ENCODE results near the gene ST3GAL2.
"Not testable (repeated sequence)": the region's sequence is repeated elsewhere in the genome, so short reads cannot be mapped to it uniquely, and the experiment has no call there.

ST3GAL2 gene

GRCh38 chr16:70467113-70467512, 28.2 kb upstream of the ST3GAL2 start:
- no peak for DNase-seq (ENCODE audit: low spot score)

GRCh38 chr16:70466805-70467076, 27.8 kb upstream of the ST3GAL2 start:
- DNase-seq (ENCODE audit: low spot score), result no peak

- no peak for DNase-seq (ENCODE audit: low spot score)
Measured at GRCh38 chr16:70465999-70466804, 27.3 kb upstream of the ST3GAL2 start.

GRCh38 chr16:70463235-70463634, 24.3 kb upstream of the ST3GAL2 start:
- no peak for DNase-seq (ENCODE audit: low spot score)

- no peak for DNase-seq (ENCODE audit: low spot score)
Measured at GRCh38 chr16:70460737-70461261, 21.9 kb upstream of the ST3GAL2 start.

- DNase-seq (ENCODE audit: low spot score), result no peak
Measured at GRCh38 chr16:70457446-70458166, 18.7 kb upstream of the ST3GAL2 start.

GRCh38 chr16:70455910-70456309, 17.0 kb upstream of the ST3GAL2 start:
- no peak for DNase-seq (ENCODE audit: low spot score)

GRCh38 chr16:70454222-70455034, 15.5 kb upstream of the ST3GAL2 start, which contains the start of gene FCSK:
FCSK (plus strand) TSS chr16:70454595; CDS start chr16:70463191, 8,596 bp downstream.
- DNase-seq (ENCODE audit: low spot score), result peak; percentile 86

- peak; percentile 65 for DNase-seq (ENCODE audit: low spot score)
Measured at GRCh38 chr16:70453892-70454221, 15.0 kb upstream of the ST3GAL2 start.

GRCh38 chr16:70453117-70453891, 14.4 kb upstream of the ST3GAL2 start:
- no peak for DNase-seq (ENCODE audit: low spot score)

GRCh38 chr16:70451004-70451340, 12.1 kb upstream of the ST3GAL2 start:
- not testable (repeated sequence) for DNase-seq (ENCODE audit: low spot score)

- not testable (repeated sequence) for DNase-seq (ENCODE audit: low spot score)
Measured at GRCh38 chr16:70450142-70451003, 11.5 kb upstream of the ST3GAL2 start.

- DNase-seq (ENCODE audit: low spot score), result no peak
Measured at GRCh38 chr16:70448075-70448474, 9.2 kb upstream of the ST3GAL2 start.

GRCh38 chr16:70444249-70445063, 5.6 kb upstream of the ST3GAL2 start:
- DNase-seq (ENCODE audit: low spot score), result no peak

- DNase-seq (ENCODE audit: low spot score), result no peak
Measured at GRCh38 chr16:70442344-70442743, 3.4 kb upstream of the ST3GAL2 start.

- no peak for DNase-seq (ENCODE audit: low spot score)
Measured at GRCh38 chr16:70441406-70441990, 2.6 kb upstream of the ST3GAL2 start.

- DNase-seq (ENCODE audit: low spot score), result no peak
Measured at GRCh38 chr16:70440009-70440692, 1.3 kb upstream of the ST3GAL2 start.

- DNase-seq (ENCODE audit: low spot score), result no peak
Measured at GRCh38 chr16:70438585-70438968, 323 bp downstream of the ST3GAL2 start.

All from GM03348 (cell line).